ENCODE results near the gene COL1A1.
A peak's percentile ranks its signal among the peaks of the same experiment; 100 is the strongest.

COL1A1 gene

DNA sequence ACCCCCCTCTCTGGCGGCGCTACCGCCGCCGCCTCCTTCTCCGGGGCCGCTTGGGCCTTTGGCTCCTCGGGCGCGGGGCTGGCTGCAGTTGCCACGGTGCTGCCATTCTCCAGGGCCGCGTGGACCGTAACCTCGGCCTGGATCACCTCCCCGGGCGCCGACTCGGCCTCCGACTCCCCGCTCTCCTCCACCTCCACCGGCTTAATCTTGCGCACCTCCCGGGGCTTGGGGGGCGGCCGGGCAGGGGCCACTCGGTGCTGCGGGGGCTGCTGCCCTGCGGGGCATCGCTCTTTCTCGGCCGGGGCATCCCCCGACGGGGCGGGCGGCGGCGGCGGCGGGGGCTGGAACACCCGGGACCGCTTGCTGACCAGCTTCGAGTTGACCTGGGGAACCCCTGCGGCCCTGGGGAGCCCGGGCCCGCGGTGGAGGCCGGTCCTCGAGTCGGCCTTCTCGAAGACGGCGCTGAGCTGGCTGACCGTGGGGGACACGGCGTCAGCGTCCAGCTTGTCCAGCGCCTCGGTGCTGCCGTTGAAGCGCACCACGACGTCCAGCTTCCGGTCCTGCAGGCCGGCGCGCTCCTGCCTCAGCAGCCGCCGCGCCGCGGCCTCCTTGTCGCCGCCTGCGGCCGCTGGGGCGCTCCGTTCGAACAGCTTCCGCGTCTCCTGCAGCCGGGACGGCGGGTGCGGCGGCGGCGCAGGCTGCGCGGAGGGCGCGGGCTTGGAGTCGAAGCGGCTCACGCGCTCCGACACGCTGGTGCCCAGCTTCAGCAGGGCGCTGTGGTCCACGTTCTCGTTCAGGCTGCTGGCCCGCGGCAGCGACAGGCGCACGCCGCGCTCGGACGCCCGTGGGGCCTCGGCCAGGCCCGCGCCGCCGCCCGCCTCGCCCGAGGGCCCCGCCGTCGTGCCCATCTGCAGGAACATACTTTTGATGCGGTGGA is 51.7 kb downstream of the COL1A1 start:
- H3K4me3 ChIP-seq (ENCODE audit: low read length): peak overlapping the region; percentile 85
- DNase-seq (ENCODE audit: low read depth, low spot score): no peak

GRCh38 chr17:50149091-50149416 is 52.4 kb downstream of the COL1A1 start:
- H3K4me3 ChIP-seq (ENCODE audit: low read length): peak overlapping the region; percentile 16
- no peak for DNase-seq (ENCODE audit: low read depth, low spot score)

- peak overlapping the region; percentile 23 for H3K4me3 ChIP-seq (ENCODE audit: low read length)
- DNase-seq (ENCODE audit: low read depth, low spot score): no peak
These were observed 53.0 kb downstream of the COL1A1 start for GRCh38 chr17:50148226-50149090.

GRCh38 chr17:50147841-50148225 is 53.6 kb downstream of the COL1A1 start:
- DNase-seq (ENCODE audit: low read depth, low spot score): no peak

DNA sequence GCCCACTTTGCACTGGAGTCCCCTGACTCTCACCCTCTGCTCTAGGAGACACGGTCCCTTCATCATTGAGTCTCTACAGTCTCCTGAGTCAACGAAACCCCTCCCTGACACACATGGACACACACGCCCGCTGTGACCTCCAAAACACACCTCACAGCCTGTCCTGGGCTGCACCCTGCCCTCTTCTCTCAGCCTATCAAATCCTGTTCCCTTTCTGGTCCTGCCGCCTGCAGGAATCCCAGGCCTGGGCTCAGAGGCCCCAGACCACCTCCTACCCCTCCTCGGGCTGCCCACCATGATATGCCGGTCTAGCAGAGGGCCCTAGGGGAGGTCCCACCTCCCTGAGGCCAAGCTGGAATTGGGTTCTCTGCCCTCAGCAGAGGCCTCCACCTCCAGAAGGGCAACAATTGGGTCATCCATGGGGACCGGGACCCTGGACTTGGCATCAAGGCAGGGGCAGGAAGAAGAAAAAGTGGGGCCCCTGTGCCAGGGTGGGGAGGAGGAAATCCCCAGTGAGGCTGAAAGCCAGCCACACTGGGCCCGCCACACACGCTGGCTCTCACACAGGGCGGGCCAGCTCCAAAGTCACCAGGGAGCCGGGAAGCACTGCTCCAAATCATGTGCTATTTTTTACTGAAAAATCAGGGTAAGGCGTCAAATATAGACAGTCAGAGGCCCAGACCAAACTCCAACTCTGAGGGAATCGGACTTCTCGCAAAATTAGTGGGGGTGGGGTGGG is 54.3 kb downstream of the COL1A1 start:
- no peak overlapping the region for H3K4me3 ChIP-seq (ENCODE audit: low read length)
- no peak for DNase-seq (ENCODE audit: low read depth, low spot score)

More at GRCh38 chr17:50147841-50148225, 53.6 kb downstream of the COL1A1 start:
- no peak overlapping the region for H3K4me3 ChIP-seq (ENCODE audit: low read length)

DNA sequence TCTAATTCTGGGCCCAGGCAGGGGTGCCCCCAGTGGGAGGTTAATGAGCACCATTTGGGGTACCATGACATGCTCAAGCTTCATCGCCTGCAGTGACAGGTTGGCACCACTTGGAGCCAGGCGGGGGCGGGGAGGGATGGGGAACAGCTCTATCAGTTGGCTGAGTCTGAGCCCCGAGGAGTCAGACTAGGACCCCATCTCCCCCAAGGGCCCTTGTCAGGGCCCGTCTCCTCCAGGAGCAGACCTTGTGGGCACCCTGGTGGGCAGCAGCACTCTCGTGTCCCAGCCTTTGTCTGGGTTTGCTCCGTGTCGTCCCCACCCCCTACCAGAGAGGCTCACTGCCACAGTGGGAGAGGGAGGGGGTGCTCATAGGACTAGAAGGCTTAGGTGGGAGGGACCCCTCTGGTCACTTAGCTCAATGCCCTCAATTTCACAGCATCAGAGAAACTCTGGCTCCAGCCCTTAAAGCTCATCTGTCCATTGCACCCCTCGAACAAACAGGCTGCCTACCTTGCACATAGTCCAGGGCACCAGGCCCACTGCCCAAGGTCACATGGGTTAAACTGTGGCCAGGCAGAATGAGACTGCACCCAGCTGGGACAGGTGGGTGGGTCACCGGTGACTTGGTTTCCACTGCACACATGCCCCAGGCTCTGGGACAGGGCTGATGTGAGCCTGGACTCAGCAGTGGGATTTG is 55.1 kb downstream of the COL1A1 start:
- no peak overlapping the region for H3K4me3 ChIP-seq (ENCODE audit: low read length)
- no peak for DNase-seq (ENCODE audit: low read depth, low spot score)

DNA sequence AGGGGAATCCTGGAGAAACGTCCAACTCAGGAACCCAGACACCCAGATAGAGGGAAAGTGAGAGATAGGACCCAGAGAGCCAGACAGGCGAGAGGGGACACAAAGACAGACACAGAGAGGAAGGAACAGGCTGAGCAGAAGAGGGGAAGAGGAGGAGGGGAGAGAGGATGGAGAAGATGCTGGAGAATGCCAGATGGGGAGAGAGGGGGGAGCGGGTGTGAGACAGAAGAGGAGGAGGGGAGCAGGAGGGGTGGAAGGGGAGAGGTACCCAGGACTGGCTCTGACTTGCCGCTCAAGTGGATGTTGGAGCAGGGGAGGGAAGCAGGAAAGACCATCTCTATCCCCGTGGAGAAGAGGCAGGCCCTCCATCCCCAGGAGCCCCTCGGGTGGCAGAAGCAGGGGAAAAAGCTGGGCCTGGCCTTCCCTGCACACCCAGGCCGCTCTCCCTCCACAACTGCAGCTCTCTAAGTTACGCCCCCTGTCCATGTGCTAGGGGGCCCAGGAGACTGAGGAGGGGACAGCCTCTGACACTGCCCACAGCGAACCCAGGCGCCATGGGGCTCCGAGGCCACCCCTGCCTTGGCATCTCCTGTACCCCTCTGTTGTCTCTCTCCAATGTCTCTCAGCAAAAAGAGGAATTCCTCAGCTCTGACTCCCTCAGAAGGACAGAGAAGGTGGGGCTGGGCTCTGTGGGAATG is 55.8 kb downstream of the COL1A1 start:
- no peak overlapping the region for H3K4me3 ChIP-seq (ENCODE audit: low read length)
- DNase-seq (ENCODE audit: low read depth, low spot score): no peak

DNA sequence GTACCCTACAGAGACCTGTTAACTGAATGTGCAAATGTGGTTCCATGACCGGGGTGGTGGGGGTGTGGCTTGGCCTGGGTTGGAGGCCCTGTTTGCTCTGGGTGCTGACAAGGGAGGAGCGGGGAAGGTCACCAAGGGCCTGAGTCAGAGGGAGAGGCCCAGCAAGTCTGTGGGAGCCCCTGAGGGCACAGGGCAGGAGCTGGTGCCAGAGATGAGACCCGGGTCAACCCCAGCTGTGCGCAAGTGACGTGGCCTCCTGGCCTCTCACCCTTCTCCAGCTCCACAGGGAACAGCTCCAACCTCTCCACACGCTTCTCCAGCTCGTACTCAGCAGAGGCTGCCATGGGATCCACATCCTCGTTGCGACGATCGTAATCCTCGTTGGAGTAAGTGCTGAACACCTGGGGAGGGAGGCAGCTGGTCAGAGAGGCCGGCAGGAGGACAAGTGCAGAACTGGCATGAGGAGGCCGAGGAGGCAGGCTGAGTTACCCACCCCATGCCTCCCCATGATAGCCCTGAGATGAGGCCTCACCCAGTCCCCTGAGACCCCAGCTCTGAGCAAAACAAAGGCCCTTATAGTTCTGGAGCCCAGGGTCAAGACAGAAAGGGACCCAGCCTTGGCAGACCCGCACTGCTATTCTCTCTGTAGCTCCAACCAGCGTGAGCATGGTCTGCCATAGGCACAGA is 56.4 kb downstream of the COL1A1 start:
- no peak overlapping the region for H3K4me3 ChIP-seq (ENCODE audit: low read length)
- no peak for DNase-seq (ENCODE audit: low read depth, low spot score)

DNA sequence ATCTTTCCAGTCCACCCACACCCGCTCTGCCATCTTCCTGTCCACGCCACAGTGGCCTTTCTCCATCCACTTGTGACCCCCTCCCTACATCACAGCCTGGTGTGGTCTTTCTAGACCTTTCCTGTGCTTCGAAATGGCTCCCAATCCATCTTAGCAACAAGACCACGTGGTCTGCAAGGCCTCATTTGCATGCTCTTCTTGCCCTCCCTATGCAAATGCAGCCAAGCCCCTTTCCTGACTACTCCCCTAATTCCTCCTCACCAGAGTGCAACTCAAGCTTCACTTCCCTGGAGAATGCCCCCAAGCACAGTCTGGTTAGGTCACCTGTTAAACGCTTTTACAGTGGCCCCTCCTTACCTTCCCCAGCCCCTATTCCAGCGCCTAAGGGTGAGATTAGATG is 57.1 kb downstream of the COL1A1 start:
- H3K4me3 ChIP-seq (ENCODE audit: low read length): no peak overlapping the region
- no peak for DNase-seq (ENCODE audit: low read depth, low spot score)

DNA sequence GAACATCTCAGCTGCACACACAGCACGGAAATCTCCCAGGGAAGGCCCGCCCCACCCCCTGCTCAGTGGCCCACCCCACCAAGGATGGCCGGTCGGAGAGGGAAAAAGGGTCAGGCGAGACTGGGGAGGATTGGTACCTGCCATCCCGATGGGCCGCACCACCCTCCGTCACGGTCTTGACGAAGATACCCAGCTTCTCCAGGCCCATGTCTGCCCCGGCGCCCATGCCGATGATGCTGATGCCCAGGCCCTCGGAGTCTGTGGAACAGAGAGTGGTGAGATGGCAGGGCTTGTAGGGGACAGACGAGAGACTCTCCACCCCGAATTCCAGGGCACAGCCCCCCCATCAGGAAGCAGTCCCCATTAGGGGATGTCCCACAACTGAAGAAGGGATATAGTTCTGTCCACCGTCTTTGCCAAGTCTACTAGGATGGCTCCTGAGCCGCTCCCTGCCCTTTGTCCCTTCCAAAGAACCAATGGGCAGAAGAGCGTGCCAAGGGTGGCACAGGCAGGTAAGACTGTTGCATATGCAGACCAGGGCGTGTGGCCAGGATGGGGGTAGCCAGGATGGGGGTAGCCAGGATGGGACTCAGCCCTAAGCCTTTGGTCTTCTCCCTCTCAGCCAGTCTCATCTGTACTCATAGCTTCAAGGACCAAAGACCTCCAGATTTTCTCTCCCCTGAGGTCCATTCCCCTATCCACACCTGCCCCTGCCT is 57.8 kb downstream of the COL1A1 start:
- no peak overlapping the region for H3K4me3 ChIP-seq (ENCODE audit: low read length)

DNA sequence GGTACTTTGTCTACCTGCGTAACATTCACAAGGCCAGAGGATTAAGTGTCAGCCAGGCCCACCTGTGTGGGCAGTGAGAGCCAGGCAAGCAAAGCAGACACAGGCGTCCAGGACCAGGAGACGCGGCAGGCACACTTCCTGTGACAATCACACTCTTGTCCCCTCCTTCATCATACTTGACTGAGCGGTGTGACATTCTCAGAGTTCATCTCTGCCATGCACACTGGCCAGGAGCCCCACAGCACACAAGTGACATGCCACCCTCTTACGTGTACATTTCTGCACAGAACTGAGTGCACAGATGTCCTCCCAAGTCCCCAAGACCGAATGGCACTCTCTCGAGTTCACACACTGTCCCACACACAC is 59.7 kb downstream of the COL1A1 start:
- no peak for DNase-seq (ENCODE audit: low read depth, low spot score)
- no peak overlapping the region for H3K4me3 ChIP-seq (ENCODE audit: low read length)

More for the DNA sequence above, 57.8 kb downstream of the COL1A1 start:
- DNase-seq (ENCODE audit: low read depth, low spot score): no peak

GRCh38 chr17:50141026-50141744 is 60.2 kb downstream of the COL1A1 start:
- no peak overlapping the region; the same call in 1 of the 2 replicates for H3K4me3 ChIP-seq (ENCODE audit: low read length)
- DNase-seq (ENCODE audit: low read depth, low spot score): no peak

DNA sequence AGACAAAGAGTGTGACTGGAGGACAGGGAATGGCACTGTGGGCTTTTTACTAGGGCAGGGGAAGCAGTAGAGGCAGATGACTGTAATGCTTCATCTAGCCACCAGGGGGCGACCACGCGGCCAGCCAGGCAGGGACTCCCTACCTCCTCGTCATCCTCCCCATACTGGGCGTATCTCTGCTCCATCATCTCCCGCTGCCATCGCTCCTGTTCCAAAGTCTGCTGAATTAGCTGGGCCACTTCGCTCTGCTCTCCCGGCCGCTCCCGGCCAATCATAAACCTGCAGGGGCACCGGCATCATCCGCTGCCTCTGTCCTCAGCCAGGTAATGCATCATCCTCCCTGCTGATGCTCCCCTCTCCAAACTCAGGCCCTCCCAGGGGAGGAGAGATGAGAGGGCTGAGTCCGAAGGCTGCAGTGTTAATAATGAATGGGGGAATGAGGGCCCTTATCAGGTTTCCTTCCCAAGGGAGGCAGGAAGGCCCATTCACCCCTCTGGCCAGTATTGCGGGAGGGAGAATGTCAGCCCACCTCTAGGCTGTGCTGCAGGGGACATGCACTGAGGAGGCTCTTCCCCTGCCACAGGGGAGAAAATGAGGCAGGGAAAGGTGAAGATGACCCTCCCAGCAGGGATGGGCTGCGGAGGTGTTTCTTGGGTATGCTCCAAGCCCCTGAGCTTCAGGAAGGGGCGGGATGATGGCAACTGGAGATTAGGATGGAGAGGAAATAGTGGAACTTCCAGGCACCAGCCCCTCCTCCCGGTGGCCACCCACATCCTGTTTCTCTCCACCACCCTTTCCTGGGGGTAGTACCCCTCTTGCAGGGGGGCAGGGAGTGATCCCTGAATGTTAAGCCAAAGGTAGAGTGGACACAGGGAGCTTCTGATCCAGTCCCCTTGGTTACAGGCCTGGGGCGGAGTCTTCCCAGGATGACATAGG is 61.2 kb downstream of the COL1A1 start:
- DNase-seq (ENCODE audit: low read depth, low spot score): peak; percentile 62
- H3K4me3 ChIP-seq (ENCODE audit: low read length): peak overlapping the region; percentile 8

GRCh38 chr17:50139185-50139783 is 62.1 kb downstream of the COL1A1 start:
- H3K4me3 ChIP-seq (ENCODE audit: low read length): no peak overlapping the region
- DNase-seq (ENCODE audit: low read depth, low spot score): no peak

DNA sequence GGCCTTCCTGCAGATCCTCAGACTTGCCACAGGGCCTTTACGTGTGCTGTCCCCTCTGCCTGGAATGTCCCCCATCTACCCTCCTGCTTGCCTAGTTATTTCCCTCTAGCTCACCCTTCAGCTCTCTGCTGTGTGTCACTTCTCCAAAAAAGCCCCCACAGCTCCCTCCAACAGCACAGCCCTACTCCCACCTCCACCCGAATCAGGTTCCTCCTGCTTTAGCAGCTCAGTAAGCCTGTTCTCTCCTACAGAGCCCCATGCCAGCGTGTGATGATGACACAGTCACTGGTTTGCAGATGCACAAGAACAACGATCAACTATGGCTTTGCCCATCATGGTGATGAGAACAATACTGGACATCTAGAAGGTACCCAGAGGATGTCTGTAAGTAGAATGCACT is 64.4 kb downstream of the COL1A1 start:
- DNase-seq (ENCODE audit: low read depth, low spot score): no peak
- no peak overlapping the region for H3K4me3 ChIP-seq (ENCODE audit: low read length)

Data from Jurkat, Clone E6-1 (cell line).